ENCODE results near the gene SIKE1. TPM values are rescaled to one million over a fixed set of nuclear protein-coding genes. Genes with fewer than 3 reads are reported as not detected.
"Not testable (repeated sequence)": the region's sequence is repeated elsewhere in the genome, so short reads cannot be mapped to it uniquely, and the experiment has no call there.

SIKE1 gene
- total and polyA plus RNA-seq, 4 donors = 18.8 to 40.1 (median 27.0) TPM

GRCh38 chr1:114758256-114758832 lies 22.1 kb downstream of the SIKE1 start:
- no peaks in the 10 kb centered on the region for H3K9me3 ChIP-seq (ENCODE audit: control insufficient read depth, low read length)
- H3K27me3 ChIP-seq (ENCODE audit: control insufficient read depth in 1 of 2, insufficient read depth in 2 of 2, low read length in 1 of 2) = no peaks in the 10 kb centered on the region
- no peak for DNase-seq
- ATAC-seq (ENCODE audit: low FRiP score) = no peak
- peaks cover 0 to 2% of the 10 kb centered on the region in 2 donors for H3K4me1 ChIP-seq (ENCODE audit: control insufficient read depth in 1 of 2, insufficient read depth in 2 of 2, low read length in 2 of 2)
- intact Hi-C loops (cut with DNase I) = loop anchor here (5.0 kb wide), 2 partner anchors 41 to 329 kb away; partner anchors contain the start of genes NRAS (in 1 of the 2) and TSPAN2 (in 1 of the 2)
- H3K27ac ChIP-seq (ENCODE audit: low read depth in 1 of 2, low read length in 2 of 2) = no peak overlapping the region
- WGBS, 2 donors = 29% methylated on average over 6 of the region's 6 CpGs
- H3K36me3 ChIP-seq (ENCODE audit: control insufficient read depth in 1 of 2, insufficient read depth in 2 of 2, low read length in 1 of 2) = no peaks in the 10 kb centered on the region
- peak overlapping the region; percentile 61 to 75 for H3K4me3 ChIP-seq (ENCODE audit: low read length in 2 of 2)

DNA sequence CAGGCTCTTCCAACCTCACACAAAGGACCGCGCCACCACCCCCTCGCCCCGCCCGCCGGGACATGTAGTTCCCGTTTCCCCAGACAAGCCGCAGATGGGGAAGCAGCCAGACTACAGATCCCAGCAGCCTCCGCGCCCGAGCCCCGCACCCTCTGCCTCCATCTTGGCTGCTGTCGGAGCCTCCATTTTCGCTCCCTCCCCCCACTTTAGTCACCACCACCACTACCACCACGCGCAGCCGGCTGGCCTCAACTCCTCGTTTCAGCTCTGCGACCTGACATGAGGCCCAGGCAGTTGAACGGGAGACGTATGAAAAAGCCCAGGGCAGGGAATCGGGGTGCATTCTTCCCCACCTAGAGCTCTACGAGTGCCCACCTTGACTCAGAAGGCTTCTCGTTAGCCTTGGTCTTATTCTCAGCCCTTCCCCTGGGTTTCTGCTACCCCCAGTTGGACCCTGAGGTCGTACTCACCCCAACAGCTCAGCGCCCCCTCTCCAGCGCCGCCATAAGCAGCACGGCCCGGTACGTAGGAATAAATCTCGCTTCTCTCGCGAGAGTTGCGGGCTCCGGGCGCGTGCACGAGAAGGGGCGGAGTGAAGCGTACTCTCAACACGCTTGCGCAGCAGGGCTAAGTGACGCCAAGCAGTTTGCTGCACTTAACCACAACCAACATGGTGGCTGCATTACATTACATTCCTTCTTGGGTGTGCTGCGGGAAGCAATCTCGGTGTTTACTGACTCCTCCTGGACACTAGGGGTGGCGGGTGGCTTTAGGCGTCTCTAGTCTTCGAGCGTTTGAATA lies 22.8 kb downstream of the SIKE1 start, which contains the start of gene CSDE1:
Gene CSDE1, minus strand, starts transcription at position 530 of the 801 bp plus-strand sequence. CDS start 18,094 bp downstream, outside the sequence.
- Histone ChIP-seq H3K4me1 (ENCODE audit: control insufficient read depth in 1 of 2, insufficient read depth in 2 of 2, low read length in 2 of 2) (peaks cover 0 to 2% of the 10 kb centered on the region in 2 donors), H3K27me3 (ENCODE audit: control insufficient read depth in 1 of 2, insufficient read depth in 2 of 2, low read length in 1 of 2) (no peaks in the 10 kb centered on the region), H3K9me3 (ENCODE audit: control insufficient read depth, low read length) (no peaks in the 10 kb centered on the region), H3K27ac (ENCODE audit: low read depth in 1 of 2, low read length in 2 of 2) (peak within 1 kb of the TSS; percentile 87 to 95), H3K4me3 (ENCODE audit: low read length in 2 of 2) (peak within 1 kb of the TSS; percentile 75 to 94), H3K36me3 (ENCODE audit: control insufficient read depth in 1 of 2, insufficient read depth in 2 of 2, low read length in 1 of 2) (no peaks in the 10 kb centered on the region)
- 0% methylated on average over 50 of the region's 50 CpGs for WGBS, 2 donors
- intact Hi-C loops (cut with DNase I) = loop anchor here (5.0 kb wide), 2 partner anchors 40 to 330 kb away; partner anchors contain the start of genes NRAS (in 1 of the 2) and TSPAN2 (in 1 of the 2)
- ATAC-seq (ENCODE audit: low FRiP score) (peak; percentile 100), DNase-seq (peak; percentile 98 to 99)

- 0 to 1% methylated on average over 17 of the region's 17 CpGs for WGBS, 2 donors
- Histone ChIP-seq H3K4me3 (ENCODE audit: low read length in 2 of 2) (peak overlapping the region; percentile 75 to 94), H3K4me1 (ENCODE audit: control insufficient read depth in 1 of 2, insufficient read depth in 2 of 2, low read length in 2 of 2) (peaks cover 0 to 8% of the 10 kb centered on the region in 2 donors), H3K9me3 (ENCODE audit: control insufficient read depth, low read length) (no peaks in the 10 kb centered on the region), H3K27me3 (ENCODE audit: control insufficient read depth in 1 of 2, insufficient read depth in 2 of 2, low read length in 1 of 2) (no peaks in the 10 kb centered on the region), H3K36me3 (ENCODE audit: control insufficient read depth in 1 of 2, insufficient read depth in 2 of 2, low read length in 1 of 2) (no peaks in the 10 kb centered on the region), H3K27ac (ENCODE audit: low read depth in 1 of 2, low read length in 2 of 2) (peak overlapping the region in 1 of 2 donors; percentile 41)
- no peak for ATAC-seq (ENCODE audit: low FRiP score)
- peak; percentile 59 to 81 for DNase-seq
- intact Hi-C loops (cut with DNase I) = loop anchor here (5.0 kb wide), 2 partner anchors 40 to 330 kb away; partner anchors contain the start of genes NRAS (in 1 of the 2) and TSPAN2 (in 1 of the 2)
These were observed 23.5 kb downstream of the SIKE1 start for GRCh38 chr1:114756949-114757454.

GRCh38 chr1:114756009-114756892 lies 24.2 kb downstream of the SIKE1 start:
- DNase-seq (no peak), ATAC-seq (ENCODE audit: low FRiP score) (no peak)
- Histone ChIP-seq H3K4me3 (ENCODE audit: low read length in 2 of 2) (peak overlapping the region; percentile 75 to 94), H3K4me1 (ENCODE audit: control insufficient read depth in 1 of 2, insufficient read depth in 2 of 2, low read length in 2 of 2) (peaks cover 0 to 8% of the 10 kb centered on the region in 2 donors), H3K27ac (ENCODE audit: low read depth in 1 of 2, low read length in 2 of 2) (peak overlapping the region in 1 of 2 donors; percentile 31), H3K36me3 (ENCODE audit: control insufficient read depth in 1 of 2, insufficient read depth in 2 of 2, low read length in 1 of 2) (no peaks in the 10 kb centered on the region), H3K9me3 (ENCODE audit: control insufficient read depth, low read length) (no peaks in the 10 kb centered on the region), H3K27me3 (ENCODE audit: control insufficient read depth in 1 of 2, insufficient read depth in 2 of 2, low read length in 1 of 2) (no peaks in the 10 kb centered on the region)
- intact Hi-C loops (cut with DNase I) = loop anchor here (5.0 kb wide), 2 partner anchors 39 to 331 kb away; partner anchors contain the start of genes NRAS (in 1 of the 2) and TSPAN2 (in 1 of the 2)
- 24 to 25% methylated on average over 14 of the region's 14 CpGs for WGBS, 2 donors

DNA sequence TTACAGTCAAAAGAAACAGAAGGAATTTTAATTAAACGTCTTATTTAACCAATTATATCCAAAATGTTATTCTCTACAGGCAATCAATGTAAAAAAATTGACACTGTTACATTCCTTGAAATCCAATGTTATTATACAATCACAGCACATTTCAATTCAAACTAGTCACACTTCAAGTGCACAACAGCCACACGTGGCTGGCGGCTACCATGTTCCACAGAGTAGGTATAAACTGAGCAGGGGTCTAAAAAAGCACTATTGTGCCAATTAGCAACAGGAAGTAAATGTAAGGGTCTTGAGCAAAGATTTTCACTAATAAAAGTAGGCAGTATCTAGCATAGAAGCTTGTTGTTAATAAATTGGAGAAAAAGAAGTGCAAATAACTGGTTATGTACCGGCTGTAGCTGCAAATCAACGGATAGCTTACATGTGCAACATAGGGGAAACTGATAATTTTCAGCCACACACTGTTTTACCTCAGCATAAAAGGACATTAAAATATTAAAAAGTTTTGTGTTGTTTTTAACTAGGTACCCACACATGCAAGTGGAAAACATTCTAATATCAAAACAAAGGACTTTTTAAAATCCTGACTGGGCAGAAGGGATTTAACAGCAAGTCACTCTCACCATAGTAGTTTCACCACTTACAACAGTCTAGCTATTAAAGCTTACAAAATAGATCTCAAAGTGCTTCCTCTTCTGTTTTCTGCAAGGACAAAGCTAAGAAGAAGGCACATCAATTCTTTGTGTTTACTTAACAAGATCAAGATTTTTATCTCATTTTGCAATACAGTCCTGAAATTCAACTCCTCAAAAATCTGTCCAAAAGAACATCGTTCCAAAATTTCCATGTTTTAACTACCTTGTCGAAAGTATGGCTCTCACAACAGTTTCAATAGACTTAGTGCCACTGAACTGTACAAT lies 25.2 kb downstream of the SIKE1 start:
- Histone ChIP-seq H3K27ac (ENCODE audit: low read depth in 1 of 2, low read length in 2 of 2) (no peak overlapping the region), H3K4me3 (ENCODE audit: low read length in 2 of 2) (peak overlapping the region in 1 of 2 donors; percentile 94)
- ATAC-seq (ENCODE audit: low FRiP score) = no peak

GRCh38 chr1:114753702-114754101 lies 26.8 kb downstream of the SIKE1 start:
- H3K4me1 ChIP-seq (ENCODE audit: control insufficient read depth in 1 of 2, insufficient read depth in 2 of 2, low read length in 2 of 2) = peaks cover 0 to 11% of the 10 kb centered on the region in 2 donors
- intact Hi-C loops (cut with DNase I) = not testable (repeated sequence)

More for the DNA sequence above, 25.2 kb downstream of the SIKE1 start:
- Histone ChIP-seq H3K36me3 (ENCODE audit: control insufficient read depth in 1 of 2, insufficient read depth in 2 of 2, low read length in 1 of 2) (no peaks in the 10 kb centered on the region), H3K9me3 (ENCODE audit: control insufficient read depth, low read length) (no peaks in the 10 kb centered on the region), H3K4me1 (ENCODE audit: control insufficient read depth in 1 of 2, insufficient read depth in 2 of 2, low read length in 2 of 2) (peaks cover 0 to 11% of the 10 kb centered on the region in 2 donors), H3K27me3 (ENCODE audit: control insufficient read depth in 1 of 2, insufficient read depth in 2 of 2, low read length in 1 of 2) (no peaks in the 10 kb centered on the region)
- intact Hi-C loops (cut with DNase I) = loop anchor here (5.0 kb wide), 2 partner anchors 38 to 332 kb away; partner anchors contain the start of genes NRAS (in 1 of the 2) and TSPAN2 (in 1 of the 2)
- DNase-seq = no peak
- 47 to 48% methylated on average over 7 of the region's 7 CpGs for WGBS, 2 donors

GRCh38 chr1:114753143-114753542 lies 27.3 kb downstream of the SIKE1 start:
- Histone ChIP-seq H3K4me3 (ENCODE audit: low read length in 2 of 2) (no peak overlapping the region), H3K4me1 (ENCODE audit: control insufficient read depth in 1 of 2, insufficient read depth in 2 of 2, low read length in 2 of 2) (peaks cover 0 to 13% of the 10 kb centered on the region in 2 donors), H3K27me3 (ENCODE audit: control insufficient read depth in 1 of 2, insufficient read depth in 2 of 2, low read length in 1 of 2) (no peaks in the 10 kb centered on the region), H3K27ac (ENCODE audit: low read depth in 1 of 2, low read length in 2 of 2) (no peak overlapping the region), H3K9me3 (ENCODE audit: control insufficient read depth, low read length) (no peaks in the 10 kb centered on the region), H3K36me3 (ENCODE audit: control insufficient read depth in 1 of 2, insufficient read depth in 2 of 2, low read length in 1 of 2) (no peaks in the 10 kb centered on the region)
- intact Hi-C loops (cut with DNase I) = no loop called here
- 59 to 63% methylated on average over 4 of the region's 4 CpGs for WGBS, 2 donors
- DNase-seq = no peak
- ATAC-seq (ENCODE audit: low FRiP score) = no peak

More at GRCh38 chr1:114753702-114754101, 26.8 kb downstream of the SIKE1 start:
- H3K36me3 ChIP-seq (ENCODE audit: control insufficient read depth in 1 of 2, insufficient read depth in 2 of 2, low read length in 1 of 2); H3K9me3 ChIP-seq (ENCODE audit: control insufficient read depth, low read length); H3K4me3 ChIP-seq (ENCODE audit: low read length in 2 of 2); DNase-seq; ATAC-seq (ENCODE audit: low FRiP score); H3K27me3 ChIP-seq (ENCODE audit: control insufficient read depth in 1 of 2, insufficient read depth in 2 of 2, low read length in 1 of 2); H3K27ac ChIP-seq (ENCODE audit: low read depth in 1 of 2, low read length in 2 of 2): not testable (repeated sequence)
- WGBS, 2 donors = 86 to 88% methylated on average over 6 of the region's 6 CpGs

Measured in aorta (tissue), 5 donors.